ENCODE data around the gene TBRG1. TPM values are rescaled to one million over a fixed set of nuclear protein-coding genes. Genes with fewer than 3 reads are reported as not detected.

Gene TBRG1
- polyA plus RNA-seq, 4 donors, result 25.7 to 42.6 (median 32.0) TPM

- DNase-seq (ENCODE audit: low read depth in 4 of 4, low spot score in 2 of 4), result no peak
Observed at GRCh38 chr11:124612045-124612444, 10.6 kb upstream of the TBRG1 start.

GRCh38 chr11:124612567-124613246, 10.0 kb upstream of the TBRG1 start:
- DNase-seq (ENCODE audit: low read depth in 4 of 4, low spot score in 2 of 4), result no peak

GRCh38 chr11:124618863-124619262, 3.8 kb upstream of the TBRG1 start:
- no peak for DNase-seq (ENCODE audit: low read depth in 4 of 4, low spot score in 2 of 4)

- DNase-seq (ENCODE audit: low read depth in 4 of 4, low spot score in 2 of 4), result no peak
Observed at GRCh38 chr11:124623861-124624525, 1.3 kb downstream of the TBRG1 start.

GRCh38 chr11:124625504-124626168, 3.0 kb downstream of the TBRG1 start:
- DNase-seq (ENCODE audit: low read depth in 4 of 4, low spot score in 2 of 4), result no peak

- no peak for DNase-seq (ENCODE audit: low read depth in 4 of 4, low spot score in 2 of 4)
Observed at GRCh38 chr11:124627546-124627945, 4.9 kb downstream of the TBRG1 start.

- DNase-seq (ENCODE audit: low read depth in 4 of 4, low spot score in 2 of 4), result no peak
Observed at GRCh38 chr11:124629961-124630360, 7.3 kb downstream of the TBRG1 start.

DNA sequence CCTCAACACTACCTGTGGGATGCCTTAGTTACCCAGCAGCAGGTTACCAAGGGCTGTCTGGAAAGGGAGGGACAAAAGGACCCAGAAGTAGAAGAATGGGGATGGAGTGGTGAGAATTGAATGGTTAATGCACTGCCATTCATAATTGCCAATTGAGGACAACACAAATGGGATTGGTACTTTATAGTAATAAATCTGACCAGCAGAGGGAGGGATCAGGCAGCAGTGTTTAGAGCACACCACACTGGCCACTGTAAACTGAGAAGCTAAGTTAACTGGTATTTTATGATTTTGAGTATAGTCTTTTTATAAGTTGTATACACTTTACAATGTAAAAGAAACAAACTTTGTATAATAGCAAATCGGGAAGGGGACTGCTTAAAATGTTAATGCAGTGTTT, 10.7 kb downstream of the TBRG1 start:
- DNase-seq (ENCODE audit: low read depth in 4 of 4, low spot score in 2 of 4), result no peak

GRCh38 chr11:124635932-124636331, 13.3 kb downstream of the TBRG1 start:
- no peak for DNase-seq (ENCODE audit: low read depth in 4 of 4, low spot score in 2 of 4)

GRCh38 chr11:124638500-124638899, 15.8 kb downstream of the TBRG1 start:
- no peak for DNase-seq (ENCODE audit: low read depth in 4 of 4, low spot score in 2 of 4)

- DNase-seq (ENCODE audit: low read depth in 4 of 4, low spot score in 2 of 4), result no peak
Observed at GRCh38 chr11:124639186-124639585, 16.5 kb downstream of the TBRG1 start.

DNA sequence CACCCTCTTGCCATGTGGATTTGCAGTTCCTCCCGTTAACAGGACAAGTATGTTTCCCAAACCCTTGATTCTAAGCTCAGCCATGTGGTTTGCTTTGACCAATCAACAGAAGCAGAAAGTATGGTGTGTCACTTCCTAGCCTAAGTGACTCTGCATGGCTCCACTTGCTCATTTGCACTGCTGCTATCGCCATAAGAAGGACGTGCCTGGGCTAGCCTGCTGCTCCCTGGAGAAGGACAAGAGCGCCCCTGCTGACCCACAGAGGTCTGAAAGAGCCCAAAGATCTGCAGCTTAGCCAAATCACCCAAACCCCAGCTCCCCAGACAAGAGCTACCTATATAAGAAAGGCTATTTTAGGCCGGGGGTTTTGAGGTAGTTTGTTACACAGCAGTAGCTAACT, 18.0 kb downstream of the TBRG1 start:
- DNase-seq (ENCODE audit: low read depth in 4 of 4, low spot score in 2 of 4), result no peak

DNA sequence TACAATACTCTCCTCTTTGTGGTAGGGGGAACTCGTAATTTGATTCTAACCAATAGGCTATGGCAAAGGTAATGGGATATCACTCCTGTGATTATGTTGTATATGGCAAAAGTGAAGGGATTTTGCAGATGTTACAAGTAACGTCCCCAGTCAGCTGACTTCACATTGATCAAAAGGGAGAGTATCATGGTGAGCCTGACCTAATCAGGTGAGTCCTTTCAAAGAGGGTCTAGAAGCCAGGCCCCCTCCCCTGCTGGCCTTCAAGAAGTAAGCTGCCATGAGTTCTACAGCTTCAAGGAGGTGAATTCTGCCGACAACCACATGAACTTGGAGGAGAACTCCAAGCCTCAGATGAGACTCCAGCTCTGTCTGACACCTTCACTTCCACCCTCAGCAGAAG, 20.0 kb downstream of the TBRG1 start:
- no peak for DNase-seq (ENCODE audit: low read depth in 4 of 4, low spot score in 2 of 4)

DNA sequence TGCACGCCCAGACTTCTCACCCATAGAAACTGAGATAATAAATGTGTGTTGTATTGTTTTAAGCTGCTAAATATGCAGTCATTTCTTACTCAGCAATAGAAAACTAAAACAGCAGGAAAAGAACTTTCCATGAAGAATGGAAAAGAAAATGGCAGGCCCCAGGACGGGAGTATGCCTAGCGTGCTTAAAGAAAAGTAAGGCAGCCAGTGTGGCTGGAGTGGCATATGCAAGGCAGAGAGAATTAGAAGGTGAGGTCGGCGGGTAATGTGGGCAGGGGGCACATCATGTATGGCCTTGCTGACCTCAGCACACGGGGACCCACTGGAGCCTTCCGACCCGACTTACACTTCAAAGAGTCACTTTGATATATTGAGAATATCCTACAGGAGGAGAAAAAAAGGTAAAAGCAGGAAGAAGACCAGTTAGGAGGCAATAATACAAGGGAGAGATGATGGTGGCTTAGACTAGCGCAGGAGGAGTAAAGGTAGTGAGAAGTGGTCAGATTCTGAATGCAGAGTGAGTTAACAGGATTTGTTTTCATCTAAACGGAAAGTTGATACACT, 20.5 kb downstream of the TBRG1 start:
- no peak for DNase-seq (ENCODE audit: low read depth in 4 of 4, low spot score in 2 of 4)

DNA sequence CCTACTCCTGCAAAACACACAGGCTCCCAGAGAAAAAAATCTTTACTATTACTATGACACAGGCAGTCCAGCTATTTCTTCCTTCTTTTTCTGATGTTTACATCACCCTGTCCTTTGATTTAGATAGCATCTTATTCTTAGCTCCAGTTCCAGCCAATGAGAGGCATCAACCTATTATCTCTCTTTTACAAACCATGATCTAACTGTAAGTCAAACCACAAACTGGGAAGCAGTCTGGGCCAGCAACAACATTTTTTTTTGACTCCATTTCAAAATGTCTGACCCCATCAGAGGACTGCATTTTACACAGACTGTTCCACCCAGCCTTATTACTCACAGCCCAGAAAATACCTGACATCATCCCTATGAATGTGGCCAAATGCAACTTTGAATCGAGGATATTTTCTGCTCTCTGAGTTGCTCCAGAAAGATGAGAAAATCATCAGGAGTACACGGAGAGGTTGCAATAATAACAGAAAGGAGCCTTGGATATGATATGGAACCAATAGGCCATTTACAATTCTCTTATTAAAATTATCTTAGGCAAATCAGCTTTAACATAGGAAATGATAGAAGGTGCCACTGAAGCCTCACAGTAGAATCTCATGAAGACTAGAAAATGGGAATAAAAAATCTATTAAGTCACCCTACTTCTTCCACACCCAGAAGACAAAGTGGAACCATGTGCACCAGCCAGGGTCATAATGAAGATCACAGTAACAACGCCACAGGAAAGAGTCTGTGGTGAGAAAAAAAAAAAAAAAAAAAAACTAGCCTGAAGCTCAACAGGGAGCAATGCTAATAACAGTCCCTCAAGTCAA, 21.2 kb downstream of the TBRG1 start:
- no peak for DNase-seq (ENCODE audit: low read depth in 4 of 4, low spot score in 2 of 4)

- DNase-seq (ENCODE audit: low read depth in 4 of 4, low spot score in 2 of 4), result peak in 2 of 4 donors; percentile 34 to 48
Observed at GRCh38 chr11:124644426-124645280, 22.0 kb downstream of the TBRG1 start.

DNA sequence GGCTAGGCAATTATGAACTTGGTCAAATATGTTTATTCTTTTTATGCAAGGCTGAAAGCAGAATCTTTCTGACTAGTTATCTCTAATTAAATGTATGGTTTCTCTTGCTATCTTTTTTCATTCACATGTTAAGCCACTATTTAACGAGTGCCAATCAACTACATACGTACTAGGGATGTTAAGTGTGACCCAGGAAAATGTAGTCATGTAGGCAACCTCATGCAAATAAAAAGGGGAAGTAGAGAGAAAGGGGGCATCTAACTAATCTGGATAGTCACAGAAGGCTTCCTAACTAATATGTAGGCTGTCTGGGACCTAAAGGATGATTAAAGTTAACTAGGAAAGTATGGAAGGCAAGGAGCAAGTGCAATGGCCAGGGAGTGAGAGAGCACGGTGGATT, 23.5 kb downstream of the TBRG1 start:
- DNase-seq (ENCODE audit: low read depth in 4 of 4, low spot score in 2 of 4), result no peak

- DNase-seq (ENCODE audit: low read depth in 4 of 4, low spot score in 2 of 4), result no peak
Observed at GRCh38 chr11:124648610-124649009, 25.9 kb downstream of the TBRG1 start.

GRCh38 chr11:124656774-124657630, 34.3 kb downstream of the TBRG1 start:
- no peak for DNase-seq (ENCODE audit: low read depth in 4 of 4, low spot score in 2 of 4)

All from left renal cortex interstitium (tissue), 4 donors.